ES-I3 (cell line): Measurements from ENCODE around the gene LTO1.

ENCODE experiments used
- H3K36me3 ChIP-seq: 2 replicates; pipeline ENCODE4 v1.6.1; 2013; ENCODE audit warnings: mild to moderate bottlenecking, low read length, control low read depth, moderate library complexity; ENCODE audit not compliant: insufficient read depth
- H3K4me1 ChIP-seq: 2 replicates; pipeline ENCODE4 v1.6.1; 2013; ENCODE audit warnings: mild to moderate bottlenecking, control low read depth, low read length; ENCODE audit not compliant: insufficient read depth
- H3K9ac ChIP-seq: 2 replicates; pipeline ENCODE4 v1.6.1; 2013; ENCODE audit warnings: low read depth, mild to moderate bottlenecking, low read length, moderate library complexity
- H3K9me3 ChIP-seq: 2 replicates; pipeline ENCODE4 v1.6.1; 2013; ENCODE audit warnings: mild to moderate bottlenecking, low read length, moderate library complexity; ENCODE audit not compliant: control insufficient read depth, insufficient read depth

Gene LTO1

GRCh38 chr11:69644962-69645675 lies 30.0 kb downstream of the LTO1 start:
- H3K36me3 ChIP-seq, result peaks cover 19% of the 10 kb centered on the region
- H3K9me3 ChIP-seq, result no peaks in the 10 kb centered on the region
- H3K9ac ChIP-seq, result no peak overlapping the region
- H3K4me1 ChIP-seq, result peaks cover 5% of the 10 kb centered on the region; the same call in 1 of the 2 replicates

GRCh38 chr11:69644071-69644961 lies 30.8 kb downstream of the LTO1 start:
- Histone ChIP-seq H3K36me3 (peaks cover 16% of the 10 kb centered on the region), H3K9me3 (no peaks in the 10 kb centered on the region), H3K4me1 (peaks cover 5% of the 10 kb centered on the region; the same call in 1 of the 2 replicates), H3K9ac (0 out of 2 replicates have a peak overlapping the region, but pooled peaks have one; percentile 92)

- Histone ChIP-seq H3K9me3 (no peaks in the 10 kb centered on the region), H3K36me3 (peaks cover 14% of the 10 kb centered on the region), H3K4me1 (peaks cover 5% of the 10 kb centered on the region; the same call in 1 of the 2 replicates), H3K9ac (peak overlapping the region; percentile 92; the same call in 1 of the 2 replicates)
These were observed 31.5 kb downstream of the LTO1 start for GRCh38 chr11:69643646-69644045.

- H3K9me3 ChIP-seq, result no peaks in the 10 kb centered on the region
- peaks cover 5% of the 10 kb centered on the region; the same call in 1 of the 2 replicates for H3K4me1 ChIP-seq
- peak overlapping the region; percentile 92 for H3K9ac ChIP-seq
- peaks cover 14% of the 10 kb centered on the region for H3K36me3 ChIP-seq
These were observed 32.1 kb downstream of the LTO1 start for GRCh38 chr11:69642913-69643632.

- H3K4me1 ChIP-seq, result peaks cover 5% of the 10 kb centered on the region; the same call in 1 of the 2 replicates
- H3K9ac ChIP-seq, result peak overlapping the region; percentile 92; the same call in 1 of the 2 replicates
- no peaks in the 10 kb centered on the region for H3K9me3 ChIP-seq
- H3K36me3 ChIP-seq, result peaks cover 12% of the 10 kb centered on the region
These were observed 32.6 kb downstream of the LTO1 start for GRCh38 chr11:69642549-69642912.

- peak overlapping the region; percentile 92 for H3K9ac ChIP-seq
- H3K36me3 ChIP-seq, result peaks cover 10% of the 10 kb centered on the region
These were observed 33.2 kb downstream of the LTO1 start for GRCh38 chr11:69641681-69642548.

GRCh38 chr11:69640995-69641581 lies 34.1 kb downstream of the LTO1 start, which contains the start of gene CCND1:
TSS of gene CCND1 (plus strand) at chr11:69641156. CDS start at chr11:69641314, 158 bp downstream.
- H3K36me3 ChIP-seq, result peaks cover 10% of the 10 kb centered on the region
- H3K9ac ChIP-seq, result peak within 1 kb of the TSS; percentile 92
- no peaks in the 10 kb centered on the region for H3K9me3 ChIP-seq
- H3K4me1 ChIP-seq, result peaks cover 6% of the 10 kb centered on the region; the same call in 1 of the 2 replicates

More at GRCh38 chr11:69641681-69642548, 33.2 kb downstream of the LTO1 start:
- peaks cover 5% of the 10 kb centered on the region; the same call in 1 of the 2 replicates for H3K4me1 ChIP-seq
- no peaks in the 10 kb centered on the region for H3K9me3 ChIP-seq

GRCh38 chr11:69640260-69640994 lies 34.7 kb downstream of the LTO1 start:
- H3K9me3 ChIP-seq, result no peaks in the 10 kb centered on the region
- peak overlapping the region; percentile 62 for H3K9ac ChIP-seq
- H3K4me1 ChIP-seq, result peaks cover 13% of the 10 kb centered on the region; the same call in 1 of the 2 replicates
- H3K36me3 ChIP-seq, result peaks cover 10% of the 10 kb centered on the region

GRCh38 chr11:69639831-69640230 lies 35.3 kb downstream of the LTO1 start:
- H3K9me3 ChIP-seq, result no peaks in the 10 kb centered on the region
- H3K9ac ChIP-seq, result peak overlapping the region; percentile 62
- H3K36me3 ChIP-seq, result peaks cover 6% of the 10 kb centered on the region
- H3K4me1 ChIP-seq, result peaks cover 13% of the 10 kb centered on the region; the same call in 1 of the 2 replicates

- H3K9ac ChIP-seq, result peak overlapping the region; percentile 62
- H3K9me3 ChIP-seq, result no peaks in the 10 kb centered on the region
- H3K36me3 ChIP-seq, result peaks cover 6% of the 10 kb centered on the region; the same call in 1 of the 2 replicates
These were observed 36.0 kb downstream of the LTO1 start for GRCh38 chr11:69638941-69639681.

GRCh38 chr11:69637941-69638871 lies 36.9 kb downstream of the LTO1 start:
- H3K36me3 ChIP-seq, result no peaks in the 10 kb centered on the region
- peak overlapping the region; percentile 49 for H3K9ac ChIP-seq
- H3K9me3 ChIP-seq, result no peaks in the 10 kb centered on the region
- peaks cover 8% of the 10 kb centered on the region; the same call in 1 of the 2 replicates for H3K4me1 ChIP-seq

More at GRCh38 chr11:69638941-69639681, 36.0 kb downstream of the LTO1 start:
- peaks cover 12% of the 10 kb centered on the region; the same call in 1 of the 2 replicates for H3K4me1 ChIP-seq
